GM18519 (cell line): ENCODE measurements around the gene PDP2.
A peak's percentile ranks its signal among the peaks of the same experiment; 100 is the strongest.
"Not testable (repeated sequence)": the region's sequence is repeated elsewhere in the genome, so short reads cannot be mapped to it uniquely, and the experiment has no call there.

Source experiments
- ATAC-seq: cut with Tn5 transposase; IDR thresholded peaks from one replicate; pipeline ENCODE4 v1.9.1; 2021; ENCODE audit warnings: mild to moderate bottlenecking, moderate library complexity; ENCODE audit not compliant: unreplicated experiment, low FRiP score

The PDP2 gene

DNA sequence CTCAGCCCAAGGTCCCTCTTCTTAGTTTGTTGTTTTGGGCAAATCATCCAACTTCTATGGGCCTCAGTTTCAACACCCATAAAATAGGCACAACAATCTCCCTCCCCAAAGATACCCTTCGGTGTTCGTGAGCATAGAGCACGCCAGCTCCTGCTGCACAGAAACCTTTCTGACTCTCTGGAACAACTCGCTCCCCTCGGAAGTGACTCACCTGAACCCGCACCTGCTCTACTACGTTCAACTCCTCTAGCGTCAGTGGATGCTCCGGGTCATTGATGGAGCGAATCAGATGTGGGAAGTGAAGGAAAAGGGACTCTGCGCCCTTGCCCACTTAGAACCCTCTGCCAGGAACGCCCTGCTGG, 53.4 kb downstream of the PDP2 start:
- no peak for ATAC-seq

DNA sequence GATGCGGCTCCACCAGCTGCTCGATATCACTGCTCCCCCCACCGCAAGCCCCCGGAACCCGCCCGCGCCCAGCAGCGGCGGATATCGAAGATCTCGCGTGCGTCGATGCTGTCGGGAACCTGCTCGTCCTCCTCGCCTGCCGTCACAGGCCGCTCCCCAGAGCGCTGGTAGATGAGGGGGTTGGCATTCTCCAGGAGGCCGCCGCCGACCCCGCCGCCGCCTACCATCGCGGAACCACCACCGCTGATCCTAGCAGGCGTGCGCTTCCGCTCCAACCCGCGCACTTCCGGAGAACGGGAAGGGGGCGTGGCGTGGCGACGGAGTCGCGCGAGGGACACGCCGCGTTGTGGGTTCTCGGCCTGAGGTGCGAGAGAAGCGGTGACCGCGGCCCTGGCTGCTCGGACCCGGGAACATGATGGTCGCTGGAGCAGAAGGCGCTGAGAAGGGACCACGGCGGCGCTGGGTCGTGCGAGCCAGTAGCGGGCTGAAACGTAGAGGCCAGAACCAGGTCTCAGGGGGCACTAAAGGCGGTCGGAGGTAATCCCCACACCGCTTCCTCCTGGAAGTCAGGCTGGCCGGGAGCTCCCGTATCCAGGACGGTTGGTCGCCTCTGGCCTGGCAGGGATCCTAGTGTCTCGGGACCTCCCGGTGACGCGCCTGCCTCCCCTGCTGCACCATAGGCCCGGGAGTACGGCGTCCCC, 54.0 kb downstream of the PDP2 start, which contains the start of gene CIAO2B:
Gene CIAO2B (minus strand): TSS at position 265 of the 701 bp plus-strand sequence. CDS start 38 bp downstream, at position 227.
- peak; percentile 44 for ATAC-seq

DNA sequence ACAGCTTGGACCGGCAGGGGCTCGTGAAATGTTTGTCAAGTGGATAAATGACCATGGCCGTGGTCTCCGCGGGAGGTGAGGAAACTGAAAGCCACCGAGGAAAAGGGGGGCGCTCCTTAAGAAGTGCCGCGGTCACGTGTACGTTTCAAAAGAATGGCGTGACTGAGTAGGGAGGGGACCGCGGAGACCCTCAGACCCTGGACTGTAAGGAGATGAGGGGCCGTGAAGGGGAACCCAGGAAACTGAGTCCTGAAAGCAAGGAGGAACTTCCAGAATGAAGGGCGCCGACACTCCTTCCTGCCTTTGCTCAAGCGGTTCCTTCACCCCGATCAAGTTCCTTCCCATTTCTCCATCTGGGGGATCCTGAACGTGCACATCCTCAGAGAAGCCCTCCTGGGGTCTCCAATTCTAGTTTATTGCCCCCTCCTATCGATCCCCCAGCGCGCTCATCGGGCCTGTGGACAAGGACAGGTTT, 54.6 kb downstream of the PDP2 start:
- not testable (repeated sequence) for ATAC-seq

DNA sequence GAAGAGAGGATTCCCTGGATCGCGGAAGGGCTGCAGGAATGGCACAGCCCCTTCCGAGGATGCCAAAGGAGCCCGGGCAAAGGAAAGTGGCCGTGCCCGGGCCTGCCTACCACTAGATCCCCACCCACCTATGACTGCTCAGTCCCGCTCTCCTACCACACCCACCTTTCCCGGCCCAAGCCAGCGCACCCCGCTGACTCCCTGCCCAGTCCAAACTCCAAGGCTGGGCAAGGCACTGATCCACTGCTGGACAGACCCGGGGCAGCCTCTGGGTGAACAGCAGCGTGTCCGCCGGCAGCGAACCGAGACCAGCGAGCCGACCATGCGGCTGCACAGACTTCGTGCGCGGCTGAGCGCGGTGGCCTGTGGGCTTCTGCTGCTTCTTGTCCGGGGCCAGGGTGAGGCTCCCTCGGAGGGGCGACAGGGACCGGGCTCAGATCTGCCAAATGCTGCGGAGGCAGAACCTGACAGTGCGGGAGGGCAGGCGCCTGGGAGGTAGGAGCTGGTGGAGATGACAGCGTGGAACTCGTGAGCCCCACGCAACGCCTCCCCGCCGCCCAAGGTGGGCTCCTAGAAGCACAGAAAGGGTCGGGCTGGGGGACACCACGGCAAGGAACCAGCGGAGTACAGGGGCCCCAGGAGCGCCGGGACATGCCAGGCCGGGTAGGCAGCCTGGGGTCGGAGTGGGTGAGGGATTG, 55.1 kb downstream of the PDP2 start, which contains the start of gene CES2:
Gene CES2 (plus strand): TSS at position 203 of the 698 bp plus-strand sequence. CDS start 120 bp downstream, at position 323.
- no peak for ATAC-seq

DNA sequence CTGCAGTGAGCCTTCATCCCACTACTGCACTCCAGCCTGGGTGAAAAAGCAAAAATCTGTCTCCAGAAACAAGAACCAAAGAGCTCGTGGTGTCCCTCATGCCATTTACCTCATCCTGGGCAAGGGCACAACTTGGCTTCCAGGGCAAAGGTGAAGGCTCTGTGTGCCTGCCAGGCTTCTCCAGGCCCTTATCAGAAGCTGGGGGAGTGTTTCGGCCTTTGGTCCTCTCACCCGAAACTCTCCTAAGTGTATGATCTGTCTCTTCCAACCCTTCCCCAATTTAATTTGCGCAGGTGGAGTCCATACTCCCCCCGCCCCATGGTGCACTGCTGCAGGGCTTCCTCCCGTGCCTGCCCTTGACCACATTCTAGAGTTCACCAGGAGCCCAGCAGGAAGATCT, 56.1 kb downstream of the PDP2 start:
- ATAC-seq: no peak

DNA sequence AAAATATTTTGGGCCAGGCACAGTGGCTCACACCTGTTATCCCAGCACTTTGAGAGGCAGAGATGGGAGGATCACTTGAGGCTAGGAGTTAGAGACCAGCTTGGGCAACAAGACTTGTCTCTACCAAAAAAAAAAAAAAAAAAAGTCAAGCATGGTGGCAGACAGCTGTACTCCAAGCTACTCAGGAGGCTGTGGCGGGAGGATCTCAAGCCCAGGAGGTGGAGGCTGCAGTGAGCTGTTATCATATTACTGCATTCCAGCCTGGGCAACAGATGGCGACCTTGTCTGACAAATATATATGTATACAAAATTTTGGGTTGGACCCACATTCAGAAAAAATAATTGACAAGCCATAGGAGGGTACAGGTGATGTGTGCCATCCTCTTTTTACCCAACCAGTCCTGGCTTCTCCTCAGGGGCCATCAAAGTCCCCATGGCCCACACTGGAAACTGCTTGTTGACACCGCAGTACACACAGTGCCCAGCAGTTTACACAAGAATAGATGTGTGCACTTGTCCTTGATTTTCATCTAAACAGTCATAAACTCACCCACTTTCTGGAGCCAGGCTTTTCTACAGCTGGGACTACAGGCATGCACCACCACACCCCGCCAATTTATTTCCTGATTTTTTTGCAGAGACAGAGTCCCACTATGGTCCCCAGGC, 56.7 kb downstream of the PDP2 start:
- ATAC-seq: no peak

GRCh38 chr16:66937725-66938337, 57.5 kb downstream of the PDP2 start:
- ATAC-seq: no peak

DNA sequence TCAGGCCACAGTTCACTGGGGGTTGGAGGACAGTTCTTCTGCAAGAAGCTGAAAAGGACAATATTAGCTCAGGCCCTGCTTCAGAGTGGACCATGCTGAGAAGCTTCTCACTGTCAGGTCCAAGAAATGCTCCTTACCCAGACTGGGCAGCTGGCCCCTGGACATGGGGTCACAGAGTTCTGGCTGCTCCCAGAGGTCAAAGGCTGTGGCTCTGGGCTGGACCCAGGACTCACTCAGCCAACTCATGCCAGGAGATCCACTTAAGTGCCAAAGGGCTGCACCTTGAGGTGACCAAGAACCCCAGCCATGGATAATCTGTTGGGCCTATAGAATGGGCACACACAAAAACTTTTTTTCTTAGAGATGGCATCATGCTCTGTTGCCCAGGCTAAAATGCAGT, 59.1 kb downstream of the PDP2 start:
- ATAC-seq: no peak

DNA sequence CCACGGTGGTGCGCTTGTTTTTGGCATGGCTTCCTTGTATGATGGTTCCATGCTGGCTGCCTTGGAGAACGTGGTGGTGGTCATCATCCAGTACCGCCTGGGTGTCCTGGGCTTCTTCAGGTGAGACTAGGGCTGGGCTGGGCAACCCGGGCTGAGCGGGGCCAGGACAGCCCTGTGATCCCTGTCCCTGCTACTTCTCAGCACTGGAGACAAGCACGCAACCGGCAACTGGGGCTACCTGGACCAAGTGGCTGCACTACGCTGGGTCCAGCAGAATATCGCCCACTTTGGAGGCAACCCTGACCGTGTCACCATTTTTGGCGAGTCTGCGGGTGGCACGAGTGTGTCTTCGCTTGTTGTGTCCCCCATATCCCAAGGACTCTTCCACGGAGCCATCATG, 59.9 kb downstream of the PDP2 start:
- ATAC-seq: no peak
